Measurements from ENCODE around the gene GNGT2. TPM values are rescaled to one million over a fixed set of nuclear protein-coding genes. Genes with fewer than 3 reads are reported as not detected.

Gene GNGT2
- total and polyA plus RNA-seq, 4 donors = 1.8 to 12.3 (median 7.3) TPM

GRCh38 chr17:49213847-49214246, 3.5 kb upstream of the GNGT2 start:
- Histone ChIP-seq H3K36me3 (ENCODE audit: control insufficient read depth in 4 of 4, insufficient read depth in 4 of 4, low read length in 4 of 4) (peaks cover 0 to 3% (median 0%) of the 10 kb centered on the region in 4 donors), H3K4me3 (no peak overlapping the region), H3K9me3 (ENCODE audit: control insufficient read depth in 4 of 4, insufficient read depth in 3 of 4, low read length in 3 of 4) (no peaks in the 10 kb centered on the region), H3K4me1 (ENCODE audit: control insufficient read depth in 5 of 5, insufficient read depth in 5 of 5, low read length in 5 of 5) (peaks cover 0 to 21% (median 11%) of the 10 kb centered on the region in 5 donors), H3K27ac (ENCODE audit: low read depth in 1 of 2, low read length in 1 of 2) (no peak overlapping the region), H3K9ac (ENCODE audit: insufficient read depth in 1 of 2, low read length in 2 of 2) (no peak overlapping the region), H3K27me3 (ENCODE audit: control insufficient read depth in 3 of 3, insufficient read depth in 3 of 3, low read length in 2 of 3) (peaks cover 0 to 4% (median 0%) of the 10 kb centered on the region in 3 donors)
- 93 to 94% methylated on average over 2 of the region's 2 CpGs for WGBS, 2 donors
- TF ChIP-seq CTCF (IDR thresholded peaks at IDR 0.05; ENCODE audit: control extremely low read depth, extremely low read depth) = no peak
- no peak for DNase-seq
- ATAC-seq (ENCODE audit: insufficient read depth, low FRiP score) = no peak

- H3K9ac ChIP-seq (ENCODE audit: insufficient read depth in 1 of 2, low read length in 2 of 2) = no peak overlapping the region
- ATAC-seq (ENCODE audit: insufficient read depth, low FRiP score) (no peak), DNase-seq (no peak)
- peaks cover 0 to 4% (median 0%) of the 10 kb centered on the region in 3 donors for H3K27me3 ChIP-seq (ENCODE audit: control insufficient read depth in 3 of 3, insufficient read depth in 3 of 3, low read length in 2 of 3)
- H3K9me3 ChIP-seq (ENCODE audit: control insufficient read depth in 4 of 4, insufficient read depth in 3 of 4, low read length in 3 of 4) = no peaks in the 10 kb centered on the region
- TF ChIP-seq CTCF (IDR thresholded peaks at IDR 0.05; ENCODE audit: control extremely low read depth, extremely low read depth) = no peak
- H3K36me3 ChIP-seq (ENCODE audit: control insufficient read depth in 4 of 4, insufficient read depth in 4 of 4, low read length in 4 of 4) = peaks cover 0 to 3% (median 0%) of the 10 kb centered on the region in 4 donors
- peaks cover 0 to 21% (median 11%) of the 10 kb centered on the region in 5 donors for H3K4me1 ChIP-seq (ENCODE audit: control insufficient read depth in 5 of 5, insufficient read depth in 5 of 5, low read length in 5 of 5)
- H3K4me3 ChIP-seq = no peak overlapping the region
- H3K27ac ChIP-seq (ENCODE audit: low read depth in 1 of 2, low read length in 1 of 2) = no peak overlapping the region
- 70 to 73% methylated on average over 5 of the region's 5 CpGs for WGBS, 2 donors
These were observed 3.0 kb upstream of the GNGT2 start for GRCh38 chr17:49213399-49213798.

- no peak overlapping the region for H3K4me3 ChIP-seq
- peak overlapping the region in 1 of 2 donors; percentile 89 for H3K27ac ChIP-seq (ENCODE audit: low read depth in 1 of 2, low read length in 1 of 2)
- peaks cover 0 to 4% (median 0%) of the 10 kb centered on the region in 3 donors for H3K27me3 ChIP-seq (ENCODE audit: control insufficient read depth in 3 of 3, insufficient read depth in 3 of 3, low read length in 2 of 3)
- no peak for ATAC-seq (ENCODE audit: insufficient read depth, low FRiP score)
- H3K36me3 ChIP-seq (ENCODE audit: control insufficient read depth in 4 of 4, insufficient read depth in 4 of 4, low read length in 4 of 4) = no peaks in the 10 kb centered on the region
- H3K9me3 ChIP-seq (ENCODE audit: control insufficient read depth in 4 of 4, insufficient read depth in 3 of 4, low read length in 3 of 4) = no peaks in the 10 kb centered on the region
- WGBS, 2 donors = 78 to 90% methylated on average over 10 of the region's 10 CpGs
- H3K9ac ChIP-seq (ENCODE audit: insufficient read depth in 1 of 2, low read length in 2 of 2) = no peak overlapping the region
- DNase-seq = no peak
- peaks cover 0 to 14% (median 11%) of the 10 kb centered on the region in 5 donors for H3K4me1 ChIP-seq (ENCODE audit: control insufficient read depth in 5 of 5, insufficient read depth in 5 of 5, low read length in 5 of 5)
- no peak for TF ChIP-seq CTCF (IDR thresholded peaks at IDR 0.05; ENCODE audit: control extremely low read depth, extremely low read depth)
These were observed 1.3 kb downstream of the GNGT2 start for GRCh38 chr17:49209061-49209571.

- ATAC-seq (ENCODE audit: insufficient read depth, low FRiP score) (no peak), DNase-seq (no peak)
- 95 to 96% methylated on average over 2 of the region's 2 CpGs for WGBS, 2 donors
- Histone ChIP-seq H3K9me3 (ENCODE audit: control insufficient read depth in 4 of 4, insufficient read depth in 3 of 4, low read length in 3 of 4) (no peaks in the 10 kb centered on the region), H3K27ac (ENCODE audit: low read depth in 1 of 2, low read length in 1 of 2) (no peak overlapping the region), H3K27me3 (ENCODE audit: control insufficient read depth in 3 of 3, insufficient read depth in 3 of 3, low read length in 2 of 3) (peaks cover 0 to 4% (median 0%) of the 10 kb centered on the region in 3 donors), H3K36me3 (ENCODE audit: control insufficient read depth in 4 of 4, insufficient read depth in 4 of 4, low read length in 4 of 4) (no peaks in the 10 kb centered on the region), H3K4me1 (ENCODE audit: control insufficient read depth in 5 of 5, insufficient read depth in 5 of 5, low read length in 5 of 5) (peaks cover 0 to 6% (median under 1%) of the 10 kb centered on the region in 5 donors), H3K9ac (ENCODE audit: insufficient read depth in 1 of 2, low read length in 2 of 2) (no peak overlapping the region), H3K4me3 (no peak overlapping the region)
- TF ChIP-seq CTCF (IDR thresholded peaks at IDR 0.05; ENCODE audit: control extremely low read depth, extremely low read depth) = no peak
These were observed 5.9 kb downstream of the GNGT2 start for GRCh38 chr17:49204516-49204915.
